Esophagus squamous epithelium (tissue), 5 donors: ENCODE data around the gene EBP. TPM values are rescaled to one million over a fixed set of nuclear protein-coding genes. Genes with fewer than 3 reads are reported as not detected.
A peak's percentile ranks its signal among the peaks of the same experiment; 100 is the strongest.

Experiments used
- DNase-seq: peaks from one replicate; lab custom pipeline; 2025; lab: John Stamatoyannopoulos, UW
- H3K27ac ChIP-seq, 4 donors: fragments of 200-600 bp; sonication (generic); one replicate each; pipeline ENCODE4 v1.5.1; 2016 to 2019; ENCODE audit warnings: mild to moderate bottlenecking in 1 of 4
- H3K27me3 ChIP-seq, 4 donors: fragments of 200-600 bp; sonication (generic); 1 replicate in 3 of 4; 2 replicates in 1 of 4; pipeline versions ENCODE4 v1.5.1 to v1.6.0; 2017 to 2021; ENCODE audit warnings: antibody characterized with exemption in 1 of 4
- H3K36me3 ChIP-seq, 3 donors: fragments of 200-600 bp; sonication (generic); one replicate each; pipeline ENCODE4 v1.5.1; 2016 to 2019
- H3K4me1 ChIP-seq, 3 donors: fragments of 200-600 bp; sonication (generic); one replicate each; pipeline ENCODE4 v1.5.1; 2017 to 2019
- H3K4me3 ChIP-seq, 4 donors: fragments of 200-600 bp; sonication (generic); 1 replicate in 3 of 4; 2 replicates in 1 of 4; pipeline ENCODE4 v1.5.1; 2016 to 2019; ENCODE audit warnings: mild to moderate bottlenecking in 2 of 4, moderate library complexity in 1 of 4
- H3K9me3 ChIP-seq, 3 donors: fragments of 200-600 bp; sonication (generic); one replicate each; pipeline ENCODE4 v1.5.1; 2016 to 2019
- POLR2A ChIP-seq, 4 donors: fragments of 450-650 bp; IDR thresholded peaks; one replicate each; pipeline ENCODE4 v1.6.1; 2017; ENCODE audit warnings: antibody characterized with exemption in 4 of 4, mild to moderate bottlenecking in 4 of 4, moderate library complexity in 3 of 4
- WGBS, 2 donors: methylation state at CpG; one replicate each; pipeline ENCODE4 v1.1.5; 2018; 5-methylcytosine and 5-hydroxymethylcytosine counted together
- intact Hi-C: fragments of 100-400 bp; cut with DNase I; formaldehyde crosslinking; loops from one replicate; pipeline ENCODE4 v1.15.0; 2022
- total RNA-seq, 4 donors: library from RNA; depleted of rRNA; stranded (reverse); fragments of >200 nt; gene quantifications; one replicate each; pipeline ENCODE4 v1.1.0, GENCODE V29; 2016
- TF ChIP-seq, protein P1 (sequence below), 6 experiments: fragments of 450-650 bp in 4 of 6; fragments of 200-600 bp in 2 of 6; sonication (generic) in 2 of 6; IDR thresholded peaks; one replicate each; pipeline ENCODE4 v1.5.1; 2016 to 2019; ENCODE audit warnings: antibody characterized with exemption in 6 of 6, mild to moderate bottlenecking in 4 of 6, moderate library complexity in 4 of 6
- donor health status: DM: yes; HTN: yes; CAD: no.

The EBP gene
- total RNA-seq, 4 donors from 2014 or later = 60.8 to 119 (median 87.1) TPM

DNA sequence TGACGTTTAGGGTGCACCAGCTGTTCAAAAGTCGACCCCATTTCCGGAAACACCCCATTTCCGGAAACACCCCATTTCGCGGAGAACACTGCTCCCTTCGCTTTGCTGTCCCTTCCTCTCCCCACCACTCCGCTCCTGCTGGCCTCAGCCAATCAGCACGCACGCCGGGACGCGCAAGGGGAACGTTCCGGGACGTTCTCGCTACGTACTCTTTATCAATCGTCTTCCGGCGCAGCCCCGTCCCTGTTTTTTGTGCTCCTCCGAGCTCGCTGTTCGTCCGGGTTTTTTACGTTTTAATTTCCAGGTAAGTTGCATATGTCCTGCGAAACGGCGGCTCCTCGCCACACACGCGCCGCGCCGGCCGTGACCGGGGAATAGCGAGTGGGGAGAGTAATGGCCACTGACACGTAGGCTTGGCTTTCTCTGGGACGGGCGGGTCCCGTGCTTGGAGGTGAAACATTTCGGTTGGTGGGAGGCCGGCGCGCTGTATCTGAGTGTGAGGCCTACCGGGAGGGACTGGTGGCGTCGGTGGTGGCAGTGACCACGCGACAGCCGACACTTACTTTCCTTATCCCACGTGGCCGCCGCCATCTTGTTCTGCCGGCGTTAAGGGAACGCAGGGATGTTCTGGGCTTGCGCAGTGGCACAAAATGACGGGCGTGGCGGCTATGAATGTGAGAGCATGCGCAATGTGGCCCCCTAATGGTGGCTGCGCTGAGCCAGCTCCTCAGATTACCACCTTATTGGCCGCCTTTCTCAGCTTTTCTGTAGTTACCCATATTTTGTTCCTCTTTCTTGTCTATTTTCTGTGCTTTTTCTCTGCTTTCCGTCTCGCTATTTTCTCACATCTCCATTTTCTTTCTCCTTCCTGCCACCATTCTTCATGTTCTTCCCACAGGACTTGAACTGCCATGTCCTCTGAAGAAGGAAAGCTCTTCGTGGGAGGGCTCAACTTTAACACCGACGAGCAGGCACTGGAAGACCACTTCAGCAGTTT, 53.0 kb downstream of the EBP start, which contains the start of gene RBM3:
TSS of gene RBM3 (plus strand) at position 215 of the 997 bp plus-strand sequence. CDS start at position 912, 697 bp downstream.
- intact Hi-C loops = no loop called here
- Histone ChIP-seq H3K27ac (peak within 1 kb of the TSS; percentile 97 to 99 (median 99)), H3K36me3 (peaks cover 0 to 45% (median 12%) of the 10 kb centered on the region in 3 donors), H3K4me3 (peak within 1 kb of the TSS; percentile 64 to 83 (median 74)), H3K9me3 (no peaks in the 10 kb centered on the region), H3K27me3 (no peaks in the 10 kb centered on the region), H3K4me1 (peaks cover 3 to 47% (median 11%) of the 10 kb centered on the region in 3 donors)
- peak; percentile 52 for DNase-seq
- peak in 3 of 4 donors; percentile 13 to 92 (median 88) for TF ChIP-seq POLR2A (IDR thresholded peaks at IDR 0.05)
- TF ChIP-seq, protein P1, sequence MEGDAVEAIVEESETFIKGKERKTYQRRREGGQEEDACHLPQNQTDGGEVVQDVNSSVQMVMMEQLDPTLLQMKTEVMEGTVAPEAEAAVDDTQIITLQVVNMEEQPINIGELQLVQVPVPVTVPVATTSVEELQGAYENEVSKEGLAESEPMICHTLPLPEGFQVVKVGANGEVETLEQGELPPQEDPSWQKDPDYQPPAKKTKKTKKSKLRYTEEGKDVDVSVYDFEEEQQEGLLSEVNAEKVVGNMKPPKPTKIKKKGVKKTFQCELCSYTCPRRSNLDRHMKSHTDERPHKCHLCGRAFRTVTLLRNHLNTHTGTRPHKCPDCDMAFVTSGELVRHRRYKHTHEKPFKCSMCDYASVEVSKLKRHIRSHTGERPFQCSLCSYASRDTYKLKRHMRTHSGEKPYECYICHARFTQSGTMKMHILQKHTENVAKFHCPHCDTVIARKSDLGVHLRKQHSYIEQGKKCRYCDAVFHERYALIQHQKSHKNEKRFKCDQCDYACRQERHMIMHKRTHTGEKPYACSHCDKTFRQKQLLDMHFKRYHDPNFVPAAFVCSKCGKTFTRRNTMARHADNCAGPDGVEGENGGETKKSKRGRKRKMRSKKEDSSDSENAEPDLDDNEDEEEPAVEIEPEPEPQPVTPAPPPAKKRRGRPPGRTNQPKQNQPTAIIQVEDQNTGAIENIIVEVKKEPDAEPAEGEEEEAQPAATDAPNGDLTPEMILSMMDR (IDR thresholded peaks at IDR 0.05) = peak in 5 of 6 experiments; percentile 13 to 46 (median 31)
- 1 to 34% methylated on average over 29 to 45 of the region's 71 CpGs for WGBS, 2 donors

DNA sequence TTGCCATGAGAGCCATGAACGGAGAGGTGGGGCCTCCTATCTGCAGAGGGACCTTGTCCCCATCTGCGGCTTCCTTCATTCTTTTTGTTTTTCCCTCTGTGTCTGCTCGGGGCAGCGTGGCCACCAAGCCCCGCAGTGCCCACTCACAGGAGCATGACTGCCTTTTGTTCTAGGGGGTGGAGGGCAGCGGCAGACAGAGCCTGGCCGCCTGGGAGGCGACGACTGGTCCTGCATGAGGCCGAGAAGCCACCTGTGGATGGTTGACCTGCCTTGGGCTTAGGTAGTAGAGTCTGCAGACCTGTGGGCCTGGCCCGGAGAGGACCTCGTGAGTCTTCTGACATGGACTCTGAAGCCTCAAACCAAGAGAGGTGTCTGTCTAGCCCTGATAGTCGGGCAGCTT, 54.0 kb downstream of the EBP start:
- DNase-seq = no peak
- TF ChIP-seq POLR2A (IDR thresholded peaks at IDR 0.05) = no peak
- TF ChIP-seq, protein P1 (IDR thresholded peaks at IDR 0.05) = no peak
- H3K4me3 ChIP-seq = peak overlapping the region; percentile 64 to 83 (median 74)
- H3K4me1 ChIP-seq = peaks cover 3 to 54% (median 11%) of the 10 kb centered on the region in 3 donors
- peaks cover 0 to 47% (median 12%) of the 10 kb centered on the region in 3 donors for H3K36me3 ChIP-seq
- intact Hi-C loops = no loop called here
- peak overlapping the region; percentile 97 to 99 (median 99) for H3K27ac ChIP-seq
- no peaks in the 10 kb centered on the region for H3K27me3 ChIP-seq
- H3K9me3 ChIP-seq = no peaks in the 10 kb centered on the region
- WGBS, 2 donors = 70% methylated on average over 4 of the region's 13 CpGs; no CpG with 5 or more reads in 1 of the 2 donors

- intact Hi-C loops = no loop called here
- H3K4me1 ChIP-seq = peaks cover 3 to 54% (median 11%) of the 10 kb centered on the region in 3 donors
- WGBS, 2 donors = 40% methylated on average over 1 of the region's 6 CpGs; no CpG with 5 or more reads in 1 of the 2 donors
Observed at GRCh38 chrX:48576108-48576507, 54.5 kb downstream of the EBP start.

More at GRCh38 chrX:48576108-48576507, 54.5 kb downstream of the EBP start:
- Histone ChIP-seq H3K27ac (peak overlapping the region; percentile 97 to 99 (median 99)), H3K27me3 (no peaks in the 10 kb centered on the region), H3K4me3 (peak overlapping the region; percentile 64 to 83 (median 74)), H3K9me3 (no peaks in the 10 kb centered on the region), H3K36me3 (peaks cover 0 to 47% (median 12%) of the 10 kb centered on the region in 3 donors)
- TF ChIP-seq, protein P1 (IDR thresholded peaks at IDR 0.05) = no peak
- TF ChIP-seq POLR2A (IDR thresholded peaks at IDR 0.05) = no peak
- no peak for DNase-seq

Other genes with a start within 250 kb of the EBP start
- gene SSX3, start 165.1 kb upstream of the EBP start, total RNA-seq = not detected
- not detected for gene SSX4, start 138.3 kb upstream of the EBP start, total RNA-seq
- not detected for gene SSX4B, start 109.8 kb upstream of the EBP start, total RNA-seq
- 10 to 100 TPM in 3 of 4 donors, 1 to 10 TPM in 1; 9.6 to 25.4 (median 24.7) TPM for gene SLC38A5, start 51.5 kb upstream of the EBP start, total RNA-seq
- gene FTSJ1, start 45.6 kb upstream of the EBP start, total RNA-seq = 10 to 100 TPM; 33.4 to 61.8 (median 45.8) TPM
- 10 to 100 TPM; 11.2 to 25.8 (median 17.6) TPM for gene PORCN, start 12.8 kb upstream of the EBP start, total RNA-seq
- 10 to 100 TPM in 1 of 4 donors, 1 to 10 TPM in 3; 5.5 to 11.7 (median 8.5) TPM for gene TBC1D25, start 17.9 kb downstream of the EBP start, total RNA-seq
- 100 to 1,000 TPM; 110 to 220 (median 214) TPM for gene RBM3, start 52.7 kb downstream of the EBP start, total RNA-seq
- gene WDR13, start 75.7 kb downstream of the EBP start, total RNA-seq = 10 to 100 TPM; 50.5 to 86.6 (median 68.5) TPM
- gene WAS, start 162.0 kb downstream of the EBP start, total RNA-seq = 1 to 10 TPM; 1.2 to 7.1 (median 3.7) TPM
- 10 to 100 TPM in 1 of 4 donors, 1 to 10 TPM in 3; 4.6 to 12.1 (median 8.2) TPM for gene SUV39H1, start 174.9 kb downstream of the EBP start, total RNA-seq
- not detected for gene GLOD5, start 239.9 kb downstream of the EBP start, total RNA-seq